Cardiac muscle cell (in vitro differentiated cells and primary cell): Measurements from ENCODE around the gene CFAP251. TPM values are rescaled to one million over a fixed set of nuclear protein-coding genes. Genes with fewer than 3 reads are reported as not detected.

Experiments used
- DNase-seq, 2 donors: peaks; one replicate each; pipeline versions ENCODE4 v3.0.0 to v3.0.0-alpha.2; 2010 to 2017; ENCODE audit warnings: low read depth in 1 of 2, low spot score in 1 of 2
- H3K27ac ChIP-seq: fragments of 200-600 bp; sonication (generic); 2 replicates; pipeline ENCODE4 v1.5.1; 2016
- H3K27me3 ChIP-seq: fragments of 200-600 bp; sonication (generic); 2 replicates; pipeline ENCODE4 v1.6.0; 2016; ENCODE audit warnings: control low read depth
- H3K36me3 ChIP-seq: fragments of 200-600 bp; sonication (generic); 2 replicates; pipeline ENCODE4 v1.5.1; 2016; ENCODE audit warnings: control low read depth
- H3K4me1 ChIP-seq: fragments of 200-600 bp; sonication (generic); 2 replicates; pipeline ENCODE4 v1.8.1; 2017; ENCODE audit warnings: low read depth, mild to moderate bottlenecking, mixed run types
- H3K4me3 ChIP-seq: fragments of 200-600 bp; sonication (generic); 2 replicates; pipeline ENCODE4 v1.5.1; 2016; ENCODE audit warnings: mild to moderate bottlenecking
- H3K9me3 ChIP-seq: fragments of 200-600 bp; sonication (generic); 2 replicates; pipeline ENCODE4 v1.5.1; 2017; ENCODE audit warnings: low read depth, mild to moderate bottlenecking, control low read depth
- CTCF ChIP-seq: IDR thresholded peaks from 2 replicates; pipeline ENCODE4 v1.5.1; 2012; ENCODE audit warnings: low read depth, mild to moderate bottlenecking, low read length
- polyA plus RNA-seq: library from polyadenylated mRNA; unstranded; fragments of >200 nt; fragmentation: Nextera tagmentation; extraction: Ambion mirVana; gene quantifications from 2 replicates; pipeline ENCODE4 v1.2.1, GENCODE V29; 2016
- total RNA-seq: library from RNA; depleted of rRNA; stranded (reverse); fragments of >200 nt; gene quantifications from 2 replicates; pipeline ENCODE4 v1.2.3, GENCODE V29; 2016

The CFAP251 gene
- total and polyA plus RNA-seq, 2 experiments from 2014 or later: 1.7 to 3.8 TPM

GRCh38 chr12:121966959-121967358, 48.6 kb downstream of the CFAP251 start:
- Histone ChIP-seq H3K27ac (no peak overlapping the region), H3K27me3 (no peaks in the 10 kb centered on the region), H3K36me3 (no peaks in the 10 kb centered on the region), H3K4me1 (no peaks in the 10 kb centered on the region), H3K9me3 (no peaks in the 10 kb centered on the region), H3K4me3 (no peak overlapping the region)
- TF ChIP-seq CTCF: no peak
- DNase-seq: no peak

DNA sequence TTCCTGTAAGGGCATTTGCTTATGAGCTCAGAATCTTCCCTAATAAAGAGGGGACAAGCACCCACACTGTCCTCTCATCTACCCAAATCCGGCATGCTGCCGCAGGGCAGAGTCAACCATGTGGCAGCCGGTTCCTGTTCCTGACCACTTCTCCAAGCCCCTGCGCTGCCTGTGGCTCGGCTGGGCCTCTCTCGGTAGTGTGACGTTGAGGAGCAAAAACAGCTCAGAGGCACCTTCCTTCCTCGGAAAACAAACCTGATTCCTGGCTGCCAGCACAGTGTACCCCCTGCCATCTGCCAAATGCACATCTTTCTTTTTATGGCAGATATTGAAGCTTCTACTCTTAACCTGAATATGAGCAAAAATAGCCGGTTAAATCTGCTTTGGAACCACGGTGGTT, 50.5 kb downstream of the CFAP251 start:
- Histone ChIP-seq H3K27me3 (no peaks in the 10 kb centered on the region), H3K36me3 (no peaks in the 10 kb centered on the region), H3K9me3 (no peaks in the 10 kb centered on the region), H3K27ac (no peak overlapping the region), H3K4me3 (no peak overlapping the region), H3K4me1 (no peaks in the 10 kb centered on the region)
- TF ChIP-seq CTCF: no peak
- no peak for DNase-seq

GRCh38 chr12:121969726-121970125, 51.3 kb downstream of the CFAP251 start:
- H3K4me1 ChIP-seq: peaks cover 7% of the 10 kb centered on the region
- no peak for TF ChIP-seq CTCF
- DNase-seq: no peak
- no peaks in the 10 kb centered on the region for H3K36me3 ChIP-seq
- no peaks in the 10 kb centered on the region for H3K9me3 ChIP-seq
- H3K27ac ChIP-seq: no peak overlapping the region
- H3K27me3 ChIP-seq: no peaks in the 10 kb centered on the region
- no peak overlapping the region for H3K4me3 ChIP-seq

GRCh38 chr12:121970581-121971300, 52.3 kb downstream of the CFAP251 start:
- Histone ChIP-seq H3K27ac (peak overlapping the region; percentile 19), H3K4me1 (peaks cover 14% of the 10 kb centered on the region), H3K9me3 (no peaks in the 10 kb centered on the region), H3K4me3 (no peak overlapping the region), H3K27me3 (no peaks in the 10 kb centered on the region), H3K36me3 (no peaks in the 10 kb centered on the region)
- no peak for TF ChIP-seq CTCF
- peak in 1 of 2 donors; percentile 11 for DNase-seq

DNA sequence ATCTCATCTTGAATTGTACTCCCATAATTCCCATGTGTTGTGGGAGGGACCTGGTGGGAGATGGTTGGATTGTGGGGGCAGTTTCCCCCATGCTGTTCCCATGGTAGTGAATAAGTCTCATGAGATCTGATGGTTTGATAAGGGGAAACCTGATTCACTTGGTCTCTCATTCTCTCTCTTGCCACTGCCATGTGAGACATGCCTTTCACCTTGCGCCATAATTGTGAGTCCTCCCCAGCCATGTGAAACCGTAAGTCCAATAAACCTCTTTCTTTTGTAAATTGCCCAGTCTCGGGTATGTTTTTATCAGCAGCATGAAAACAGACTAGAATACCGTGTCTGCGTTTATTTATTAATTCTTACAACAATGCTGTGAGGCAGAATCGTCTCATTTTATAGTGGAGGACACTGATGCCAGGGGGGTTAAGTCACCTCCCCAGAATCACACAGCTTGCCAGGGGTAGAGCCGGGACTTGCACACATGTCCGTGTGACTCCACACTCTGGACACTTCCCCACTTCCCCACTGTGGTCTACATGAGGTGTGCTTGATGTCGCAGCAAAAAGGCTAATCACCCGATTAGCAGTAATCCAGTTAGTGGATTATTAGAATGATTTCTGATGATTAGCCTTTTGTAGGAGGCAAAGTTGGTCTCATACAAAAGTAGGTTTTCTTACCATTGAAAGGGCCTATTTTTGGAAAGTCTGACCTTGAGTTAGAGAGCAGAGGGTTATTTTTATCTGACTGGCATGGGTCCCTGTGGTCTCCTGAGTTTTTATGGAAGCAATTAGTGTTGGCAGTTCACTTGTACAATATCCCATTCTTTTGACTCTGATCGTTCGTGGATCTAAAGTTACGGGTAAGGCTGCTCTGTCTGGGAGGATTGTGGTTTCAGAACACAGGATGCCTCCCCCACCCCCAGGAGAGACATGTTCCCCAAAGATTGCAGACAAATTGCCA, 55.9 kb downstream of the CFAP251 start:
- TF ChIP-seq CTCF: no peak
- Histone ChIP-seq H3K36me3 (no peaks in the 10 kb centered on the region), H3K9me3 (no peaks in the 10 kb centered on the region), H3K4me1 (peaks cover 14% of the 10 kb centered on the region), H3K4me3 (no peak overlapping the region), H3K27me3 (no peaks in the 10 kb centered on the region), H3K27ac (no peak overlapping the region)
- peak in 1 of 2 donors; percentile 14 for DNase-seq
